ENCODE measurements around the gene HDDC2.
"Not testable (repeated sequence)": the region's sequence is repeated elsewhere in the genome, so short reads cannot be mapped to it uniquely, and the experiment has no call there.

GRCh38 chr6:125282470-125282869 is 19.3 kb downstream of the HDDC2 start:
- TF ChIP-seq SP1 (CRISPR knock-in tag; conservative IDR thresholded peaks at IDR 0.05); KAT7 (CRISPR knock-in tag; IDR thresholded peaks at IDR 0.05; ENCODE audit: borderline replicate concordance); TEAD1 (CRISPR knock-in tag; IDR thresholded peaks at IDR 0.05); CTCF (IDR thresholded peaks at IDR 0.05); JUN (CRISPR knock-in tag; IDR thresholded peaks at IDR 0.05): not testable (repeated sequence)
- TF ChIP-seq, protein P1, sequence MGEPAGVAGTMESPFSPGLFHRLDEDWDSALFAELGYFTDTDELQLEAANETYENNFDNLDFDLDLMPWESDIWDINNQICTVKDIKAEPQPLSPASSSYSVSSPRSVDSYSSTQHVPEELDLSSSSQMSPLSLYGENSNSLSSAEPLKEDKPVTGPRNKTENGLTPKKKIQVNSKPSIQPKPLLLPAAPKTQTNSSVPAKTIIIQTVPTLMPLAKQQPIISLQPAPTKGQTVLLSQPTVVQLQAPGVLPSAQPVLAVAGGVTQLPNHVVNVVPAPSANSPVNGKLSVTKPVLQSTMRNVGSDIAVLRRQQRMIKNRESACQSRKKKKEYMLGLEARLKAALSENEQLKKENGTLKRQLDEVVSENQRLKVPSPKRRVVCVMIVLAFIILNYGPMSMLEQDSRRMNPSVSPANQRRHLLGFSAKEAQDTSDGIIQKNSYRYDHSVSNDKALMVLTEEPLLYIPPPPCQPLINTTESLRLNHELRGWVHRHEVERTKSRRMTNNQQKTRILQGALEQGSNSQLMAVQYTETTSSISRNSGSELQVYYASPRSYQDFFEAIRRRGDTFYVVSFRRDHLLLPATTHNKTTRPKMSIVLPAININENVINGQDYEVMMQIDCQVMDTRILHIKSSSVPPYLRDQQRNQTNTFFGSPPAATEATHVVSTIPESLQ (CRISPR knock-in tag; IDR thresholded peaks at IDR 0.05), result not testable (repeated sequence)
